Hepatocyte (in vitro differentiated cells): ENCODE results near the gene PTPRT. TPM values are rescaled to one million over a fixed set of nuclear protein-coding genes. Genes with fewer than 3 reads are reported as not detected.

Experiments
- DNase-seq: peaks from one replicate; pipeline ENCODE4 v3.0.0-alpha.2; 2016; ENCODE audit warnings: low spot score
- H2AFZ ChIP-seq: fragments of 200-600 bp; sonication (generic); 2 replicates; pipeline ENCODE4 v1.6.0; 2016; ENCODE audit warnings: antibody characterized with exemption, mild to moderate bottlenecking
- H3K27ac ChIP-seq: fragments of 200-600 bp; sonication (generic); 2 replicates; pipeline ENCODE4 v1.5.1; 2016; ENCODE audit warnings: mild to moderate bottlenecking
- H3K27me3 ChIP-seq: fragments of 200-600 bp; sonication (generic); 2 replicates; pipeline ENCODE4 v1.6.1; 2016
- H3K36me3 ChIP-seq: fragments of 200-600 bp; sonication (generic); replicated peaks from 2 replicates; pipeline ENCODE4 v1.5.1; 2016; ENCODE audit warnings: low read depth; ENCODE audit not compliant: insufficient read depth
- H3K4me1 ChIP-seq: fragments of 200-600 bp; sonication (generic); 2 replicates; pipeline ENCODE4 v1.5.1; 2016; ENCODE audit warnings: mild to moderate bottlenecking, moderate library complexity; ENCODE audit not compliant: insufficient read depth
- H3K4me2 ChIP-seq: fragments of 200-600 bp; sonication (generic); 2 replicates; pipeline ENCODE4 v1.6.0; 2016
- H3K4me3 ChIP-seq: fragments of 200-600 bp; sonication (generic); 2 replicates; pipeline ENCODE4 v1.5.1; 2016; ENCODE audit warnings: mild to moderate bottlenecking
- H3K79me2 ChIP-seq: fragments of 200-600 bp; sonication (generic); 2 replicates; pipeline ENCODE4 v1.6.0; 2017; ENCODE audit warnings: mild to moderate bottlenecking
- H3K9me2 ChIP-seq: fragments of 200-600 bp; sonication (generic); replicated peaks from 2 replicates; pipeline ENCODE4 v1.6.0; 2017; ENCODE audit warnings: mild to moderate bottlenecking; ENCODE audit not compliant: insufficient read depth
- H3K9me3 ChIP-seq: fragments of 200-600 bp; sonication (generic); 2 replicates; pipeline ENCODE4 v1.5.1; 2016; ENCODE audit warnings: low read depth, mild to moderate bottlenecking
- H4K20me1 ChIP-seq: fragments of 200-600 bp; sonication (generic); 2 replicates; pipeline ENCODE4 v1.6.0; 2016; ENCODE audit warnings: mild to moderate bottlenecking; ENCODE audit not compliant: insufficient read depth, poor library complexity, severe bottlenecking
- CTCF ChIP-seq: fragments of 200-600 bp; sonication (generic); IDR thresholded peaks from 2 replicates; pipeline ENCODE4 v1.5.1; 2016; ENCODE audit warnings: antibody characterized with exemption, mild to moderate bottlenecking; ENCODE audit not compliant: poor library complexity
- EZH2 ChIP-seq: fragments of 200-600 bp; sonication (generic); IDR thresholded peaks from 2 replicates; pipeline ENCODE4 v1.6.1; 2016; ENCODE audit warnings: antibody characterized with exemption, mild to moderate bottlenecking, borderline replicate concordance
- EZH2phosphoT487 ChIP-seq: fragments of 200-600 bp; sonication (generic); IDR thresholded peaks from one replicate; pipeline ENCODE4 v1.6.1; 2018; ENCODE audit warnings: antibody characterized with exemption, mild to moderate bottlenecking, low read depth, moderate library complexity; ENCODE audit not compliant: unreplicated experiment, severe bottlenecking
- WGBS: methylation state at CpG from one replicate; pipeline ENCODE4 v1.1.6; 2016; ENCODE audit warnings: low lambda C conversion rate; ENCODE audit errors: missing lambda C conversion rate; 5-methylcytosine and 5-hydroxymethylcytosine counted together
- polyA plus RNA-seq: library from polyadenylated mRNA; unstranded; fragments of >200 nt; fragmentation: Nextera tagmentation; extraction: Ambion mirVana; gene quantifications from 2 replicates; pipeline ENCODE4 v1.2.1, GENCODE V29; 2016
- total RNA-seq: library from RNA; depleted of rRNA; stranded (reverse); fragments of >200 nt; gene quantifications from 2 replicates; pipeline ENCODE4 v1.2.3, GENCODE V29; 2014

Gene PTPRT
- total and polyA plus RNA-seq, 2 experiments from 2014 or later = 0.47 to 0.83 TPM

GRCh38 chr20:42652266-42652665, 537.4 kb downstream of the PTPRT start:
- H4K20me1 ChIP-seq = no peaks in the 10 kb centered on the region
- no peak overlapping the region for H3K4me2 ChIP-seq
- H3K9me2 ChIP-seq = no peaks in the 10 kb centered on the region
- TF ChIP-seq EZH2phosphoT487 (no peak), EZH2 (no peak), CTCF (no peak)
- no peaks in the 10 kb centered on the region for H3K36me3 ChIP-seq
- no peak overlapping the region for H2AFZ ChIP-seq
- 58% methylated on average over 2 of the region's 2 CpGs for WGBS
- no peaks in the 10 kb centered on the region for H3K4me1 ChIP-seq
- no peak overlapping the region for H3K4me3 ChIP-seq
- no peaks in the 10 kb centered on the region for H3K9me3 ChIP-seq
- no peaks in the 10 kb centered on the region for H3K27me3 ChIP-seq
- no peaks in the 10 kb centered on the region for H3K79me2 ChIP-seq
- DNase-seq = peak; percentile 52
- H3K27ac ChIP-seq = no peak overlapping the region

DNA sequence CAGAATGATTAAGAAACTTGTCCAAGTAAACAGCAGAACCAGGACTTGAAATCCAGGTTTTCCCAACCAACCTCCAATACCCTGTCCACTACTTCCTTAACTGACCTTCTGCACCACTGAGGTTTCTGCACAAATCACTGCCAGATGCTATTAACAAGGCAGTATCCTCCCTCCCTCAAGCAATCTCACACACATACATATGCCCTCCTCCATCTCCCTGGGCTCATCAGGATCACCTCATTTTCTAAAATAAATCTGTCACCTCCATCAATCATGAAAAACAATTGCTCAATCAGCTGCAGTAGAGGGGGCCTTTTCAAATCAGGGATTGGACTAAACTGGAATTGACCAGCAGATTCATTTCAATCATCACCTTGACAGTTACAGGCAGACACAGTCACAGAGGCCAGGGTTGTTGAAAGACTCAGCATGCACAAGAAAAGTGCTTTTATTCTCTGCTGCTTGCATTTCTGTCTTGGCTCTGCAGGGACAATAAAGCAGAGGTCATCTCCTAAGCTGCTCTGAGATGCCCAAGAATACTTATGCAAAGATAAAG, 539.4 kb downstream of the PTPRT start:
- no peaks in the 10 kb centered on the region for H3K4me1 ChIP-seq
- no peak overlapping the region for H3K4me2 ChIP-seq
- H3K27ac ChIP-seq = no peak overlapping the region
- no peak overlapping the region for H2AFZ ChIP-seq
- no peak for DNase-seq
- H4K20me1 ChIP-seq = no peaks in the 10 kb centered on the region
- no peaks in the 10 kb centered on the region for H3K79me2 ChIP-seq
- H3K9me2 ChIP-seq = no peaks in the 10 kb centered on the region
- H3K36me3 ChIP-seq = no peaks in the 10 kb centered on the region
- TF ChIP-seq EZH2 (no peak), CTCF (no peak), EZH2phosphoT487 (no peak)
- H3K4me3 ChIP-seq = no peak overlapping the region
- no peaks in the 10 kb centered on the region for H3K27me3 ChIP-seq
- H3K9me3 ChIP-seq = no peaks in the 10 kb centered on the region

DNA sequence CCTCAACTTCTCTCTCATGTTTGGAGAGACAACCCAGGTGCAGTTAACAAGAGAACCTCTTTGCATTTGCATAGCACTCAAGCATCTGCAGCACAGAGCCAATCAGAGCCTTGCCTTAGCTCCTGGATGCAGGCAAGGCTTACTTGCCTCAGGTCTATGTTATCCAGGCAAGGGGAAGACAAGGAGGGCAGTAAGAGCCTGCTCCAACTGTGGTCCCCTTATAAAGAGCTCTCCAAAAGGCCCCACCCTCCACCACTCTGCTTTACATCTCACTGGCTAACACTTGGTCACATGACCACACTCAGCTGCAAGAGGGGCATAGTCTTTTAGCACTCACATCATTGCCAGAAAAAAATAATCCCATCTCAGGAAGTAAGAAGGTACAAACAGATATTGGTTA, 540.0 kb downstream of the PTPRT start:
- no peak overlapping the region for H2AFZ ChIP-seq

More for the DNA sequence above, 540.0 kb downstream of the PTPRT start:
- Histone ChIP-seq H3K27me3 (no peaks in the 10 kb centered on the region), H3K9me2 (no peaks in the 10 kb centered on the region), H3K36me3 (no peaks in the 10 kb centered on the region), H3K4me3 (no peak overlapping the region), H3K9me3 (no peaks in the 10 kb centered on the region), H4K20me1 (no peaks in the 10 kb centered on the region), H3K79me2 (no peaks in the 10 kb centered on the region), H3K4me1 (no peaks in the 10 kb centered on the region), H3K27ac (no peak overlapping the region), H3K4me2 (no peak overlapping the region)
- DNase-seq = no peak
- TF ChIP-seq CTCF = no peak
